Activated CD4-positive, alpha-beta T cell treated with anti-CD3 and anti-CD28 coated beads, Interleukin-10, Interleukin-2, amounts not matched to agents 100 ng/mL and 50 ng/mL, durations not matched to agents 16 hours and 8 hours (primary cell): ENCODE data around the gene YIF1B.

ENCODE experiments used
- DNase-seq: peaks from one replicate; pipeline ENCODE4 v3.0.0-alpha.2; 2020

The YIF1B gene

GRCh38 chr19:38303517-38304351 lies 12.0 kb downstream of the YIF1B start, which contains the start of gene C19orf33:
C19orf33 (plus strand) TSS chr19:38304251; CDS start chr19:38304262, 11 bp downstream.
- no peak for DNase-seq

- no peak for DNase-seq
These were observed 16.7 kb downstream of the YIF1B start for GRCh38 chr19:38298821-38299680.

- DNase-seq, result no peak
These were observed 21.7 kb downstream of the YIF1B start for GRCh38 chr19:38294090-38294489.

GRCh38 chr19:38293281-38293680 lies 22.5 kb downstream of the YIF1B start:
- DNase-seq, result no peak

GRCh38 chr19:38291855-38292254 lies 23.9 kb downstream of the YIF1B start:
- no peak for DNase-seq

GRCh38 chr19:38290631-38291147 lies 25.1 kb downstream of the YIF1B start:
- DNase-seq, result no peak

- no peak for DNase-seq
These were observed 25.8 kb downstream of the YIF1B start for GRCh38 chr19:38289955-38290354.

GRCh38 chr19:38288123-38288855 lies 27.5 kb downstream of the YIF1B start:
- no peak for DNase-seq

GRCh38 chr19:38287604-38288003 lies 28.1 kb downstream of the YIF1B start:
- no peak for DNase-seq

- no peak for DNase-seq
These were observed 30.2 kb downstream of the YIF1B start for GRCh38 chr19:38285567-38285966.

GRCh38 chr19:38284422-38284821 lies 31.3 kb downstream of the YIF1B start:
- no peak for DNase-seq

GRCh38 chr19:38283271-38283670 lies 32.5 kb downstream of the YIF1B start:
- DNase-seq, result no peak

- no peak for DNase-seq
These were observed 33.8 kb downstream of the YIF1B start for GRCh38 chr19:38281811-38282566.

GRCh38 chr19:38280030-38280921 lies 35.5 kb downstream of the YIF1B start:
- no peak for DNase-seq

GRCh38 chr19:38278751-38279150 lies 37.0 kb downstream of the YIF1B start:
- no peak for DNase-seq

GRCh38 chr19:38277969-38278680 lies 37.6 kb downstream of the YIF1B start:
- no peak for DNase-seq

GRCh38 chr19:38277549-38277948 lies 38.2 kb downstream of the YIF1B start:
- DNase-seq, result no peak

- no peak for DNase-seq
These were observed 38.7 kb downstream of the YIF1B start for GRCh38 chr19:38276942-38277517.

- DNase-seq, result no peak
These were observed 41.0 kb downstream of the YIF1B start for GRCh38 chr19:38274739-38275138.

GRCh38 chr19:38273499-38273898 lies 42.2 kb downstream of the YIF1B start:
- DNase-seq, result no peak
